GM13976 (cell line): ENCODE data around the gene HSFX4.
"Not testable (repeated sequence)": the region's sequence is repeated elsewhere in the genome, so short reads cannot be mapped to it uniquely, and the experiment has no call there.

Experiments used
- DNase-seq: peaks from one replicate; pipeline ENCODE4 v3.0.0; 2012; ENCODE audit warnings: low spot score
- in situ Hi-C: fragments of 300-500 bp; cut with MboI; formaldehyde crosslinking; loops from one replicate; pipeline ENCODE4 v1.12.0; 2022; ENCODE audit warnings: low sequenced_read_pairs, mixed read lengths, inconsistent platforms; ENCODE audit not compliant: unreplicated experiment
- TF ChIP-seq, protein P1 (sequence below): IDR thresholded peaks from 2 replicates; pipeline ENCODE4 v1.5.1; 2012; ENCODE audit warnings: borderline replicate concordance, mild to moderate bottlenecking; ENCODE audit not compliant: insufficient read depth; ENCODE audit errors: extremely low read depth, missing control alignments, control extremely low read depth

Gene HSFX4

GRCh38 chrX:149937871-149938426 lies 8.6 kb downstream of the HSFX4 start:
- no peak for DNase-seq
- TF ChIP-seq, protein P1, sequence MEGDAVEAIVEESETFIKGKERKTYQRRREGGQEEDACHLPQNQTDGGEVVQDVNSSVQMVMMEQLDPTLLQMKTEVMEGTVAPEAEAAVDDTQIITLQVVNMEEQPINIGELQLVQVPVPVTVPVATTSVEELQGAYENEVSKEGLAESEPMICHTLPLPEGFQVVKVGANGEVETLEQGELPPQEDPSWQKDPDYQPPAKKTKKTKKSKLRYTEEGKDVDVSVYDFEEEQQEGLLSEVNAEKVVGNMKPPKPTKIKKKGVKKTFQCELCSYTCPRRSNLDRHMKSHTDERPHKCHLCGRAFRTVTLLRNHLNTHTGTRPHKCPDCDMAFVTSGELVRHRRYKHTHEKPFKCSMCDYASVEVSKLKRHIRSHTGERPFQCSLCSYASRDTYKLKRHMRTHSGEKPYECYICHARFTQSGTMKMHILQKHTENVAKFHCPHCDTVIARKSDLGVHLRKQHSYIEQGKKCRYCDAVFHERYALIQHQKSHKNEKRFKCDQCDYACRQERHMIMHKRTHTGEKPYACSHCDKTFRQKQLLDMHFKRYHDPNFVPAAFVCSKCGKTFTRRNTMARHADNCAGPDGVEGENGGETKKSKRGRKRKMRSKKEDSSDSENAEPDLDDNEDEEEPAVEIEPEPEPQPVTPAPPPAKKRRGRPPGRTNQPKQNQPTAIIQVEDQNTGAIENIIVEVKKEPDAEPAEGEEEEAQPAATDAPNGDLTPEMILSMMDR: no peak
- in situ Hi-C loops: no loop called here

DNA sequence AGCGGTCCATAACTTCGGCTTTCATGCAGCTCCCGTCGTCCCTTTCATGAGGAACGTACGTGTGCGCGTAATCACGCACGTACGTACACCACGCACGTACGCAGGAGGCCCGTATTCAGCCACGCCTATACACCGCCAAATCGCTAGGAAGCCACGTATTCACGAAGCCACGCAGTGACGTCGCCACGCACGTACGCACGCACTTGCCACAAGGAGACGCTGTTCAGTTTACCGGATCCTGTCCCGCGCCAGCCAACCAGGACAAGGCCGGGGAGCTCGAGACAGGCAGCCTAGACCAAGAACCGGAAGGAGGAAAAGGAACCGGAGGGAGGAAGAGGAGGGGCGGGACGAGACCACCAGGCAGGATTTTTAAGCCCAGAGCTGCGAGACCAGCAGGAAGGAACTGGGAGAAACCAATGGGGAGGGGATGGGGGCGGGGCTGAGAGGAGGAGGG lies 9.1 kb downstream of the HSFX4 start, which contains the start of gene EOLA2:
Gene EOLA2 (minus strand): TSS at position 65 of the 454 bp plus-strand sequence. CDS start 4,617 bp downstream, outside the sequence.
- TF ChIP-seq, protein P1: peak; percentile 50
- peak; percentile 68 for DNase-seq
- in situ Hi-C loops: no loop called here

GRCh38 chrX:149938881-149939654 lies 9.7 kb downstream of the HSFX4 start:
- TF ChIP-seq, protein P1: no peak
- in situ Hi-C loops: no loop called here
- DNase-seq: peak; percentile 83

- in situ Hi-C loops: no loop called here
- no peak for DNase-seq
- TF ChIP-seq, protein P1: no peak
Observed at GRCh38 chrX:149939655-149939904, 10.2 kb downstream of the HSFX4 start.

DNA sequence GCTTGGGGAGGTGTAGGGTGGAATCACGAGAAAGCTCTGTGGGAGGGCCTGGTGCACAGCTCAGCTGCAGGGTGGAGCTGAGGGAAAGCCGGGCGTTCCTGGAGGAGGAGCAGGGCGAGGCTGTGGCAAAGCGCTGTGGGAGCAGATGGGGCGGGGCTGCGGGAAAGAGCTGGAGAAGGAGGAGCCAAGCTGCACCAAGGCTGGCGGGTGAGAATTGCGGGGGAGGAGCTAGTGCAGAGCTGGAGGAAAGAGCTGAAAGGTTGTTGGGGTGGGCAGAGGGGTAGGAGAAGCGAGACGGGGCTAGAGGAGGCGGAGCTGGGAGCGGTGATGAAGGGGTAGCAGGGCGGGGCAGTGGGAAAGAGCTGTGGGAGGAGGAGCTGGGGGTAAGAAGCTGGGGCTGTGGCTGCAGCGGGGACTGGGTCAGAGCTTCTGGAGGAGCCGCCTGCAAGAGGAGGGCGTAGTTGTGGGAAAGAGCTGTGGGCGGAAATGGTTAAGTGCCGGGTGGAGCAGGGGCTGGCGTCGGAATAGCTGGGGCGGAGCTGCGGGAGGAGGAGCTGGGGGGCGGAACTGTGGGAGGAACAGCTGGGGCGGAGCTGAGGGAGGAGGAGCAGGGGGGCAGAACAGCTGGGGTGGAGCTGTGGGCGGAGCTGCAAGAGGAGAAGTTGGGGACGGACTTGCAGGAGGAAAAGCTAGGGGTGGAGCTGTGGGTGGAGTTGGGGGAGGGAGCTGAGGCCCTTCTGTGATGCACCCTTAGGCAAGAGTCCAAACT lies 10.7 kb downstream of the HSFX4 start:
- TF ChIP-seq, protein P1: no peak
- in situ Hi-C loops: no loop called here
- DNase-seq: peak; percentile 83

DNA sequence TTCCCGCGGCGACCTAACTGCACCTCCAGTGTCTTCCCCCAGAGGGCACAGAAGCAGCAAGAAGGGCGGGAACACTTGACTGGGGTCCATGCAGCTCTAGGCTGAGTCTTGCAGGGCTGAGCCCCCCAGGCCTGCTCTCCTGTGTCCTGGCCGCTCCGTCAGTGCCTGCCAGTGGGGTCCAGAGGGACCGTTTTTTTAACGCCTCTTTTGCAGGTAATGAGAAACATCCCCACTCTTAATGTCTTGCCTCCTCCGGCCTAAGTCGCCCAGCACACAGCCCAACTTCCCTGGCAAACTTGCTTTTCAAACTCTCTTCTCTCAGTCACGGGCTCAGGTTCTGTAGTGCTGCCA lies 11.3 kb downstream of the HSFX4 start:
- in situ Hi-C loops, DNase-seq: not testable (repeated sequence)
- TF ChIP-seq, protein P1: peak; percentile 24

GRCh38 chrX:149945087-149945670 lies 15.8 kb downstream of the HSFX4 start:
- in situ Hi-C loops, DNase-seq: not testable (repeated sequence)

- in situ Hi-C loops: not testable (repeated sequence)
Observed at GRCh38 chrX:149945820-149946219, 16.4 kb downstream of the HSFX4 start.

DNA sequence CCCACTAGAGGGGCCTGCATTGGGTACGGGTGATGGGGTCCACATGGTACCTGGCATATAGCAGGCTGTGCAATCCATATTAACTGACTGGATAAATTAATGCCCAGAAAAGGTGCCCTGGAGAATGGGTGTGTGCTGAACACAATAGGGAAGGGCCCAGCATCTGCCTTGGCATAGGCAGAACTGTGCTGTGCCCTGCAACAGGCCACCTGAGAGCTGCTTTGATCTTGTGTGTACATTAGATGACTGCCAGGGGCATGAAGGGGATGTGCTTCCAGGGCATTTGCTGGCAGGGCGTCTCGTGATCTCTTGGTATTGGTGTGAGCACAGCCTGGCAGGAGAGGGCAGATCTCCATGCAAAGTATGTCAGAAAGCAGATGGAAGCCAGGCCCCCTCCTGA lies 17.6 kb downstream of the HSFX4 start:
- DNase-seq, in situ Hi-C loops: not testable (repeated sequence)

More at GRCh38 chrX:149945820-149946219, 16.4 kb downstream of the HSFX4 start:
- DNase-seq: not testable (repeated sequence)
